Right ventricle myocardium inferior (tissue), 1 donor: Measurements from ENCODE around the gene FAM234A. TPM values are rescaled to one million over a fixed set of nuclear protein-coding genes. Genes with fewer than 3 reads are reported as not detected.
"Not testable (repeated sequence)": the region's sequence is repeated elsewhere in the genome, so short reads cannot be mapped to it uniquely, and the experiment has no call there.

ENCODE experiments used
- ATAC-seq: fragments of 200-7000 bp; cut with Tn5 transposase; one replicate; pipeline ENCODE4 v1.9.1; 2020; ENCODE audit warnings: mild to moderate bottlenecking, moderate library complexity
- DNase-seq: peaks from one replicate; pipeline ENCODE4 v3.0.0; 2021; ENCODE audit errors: missing footprints
- intact Hi-C: fragments of 100-400 bp; cut with DNase I; formaldehyde crosslinking; loops from one replicate; pipeline ENCODE4 v1.11.0; 2022
- long read RNA-seq: library from polyadenylated mRNA; unstranded; transcript quantifications from one replicate; pipeline ENCODE4 v2.0.0, GENCODE V29; 2021
- total RNA-seq: library from RNA; stranded (reverse); fragmentation: NEBNext Ultra II Directional; extraction: Animal tissue kit (Norgen Biotek cat#: 25700); gene quantifications from one replicate; pipeline ENCODE4 v1.2.1, GENCODE V29; 2021
- donor health status: DM: no; HTN: yes; CAD: no; lungs with severe emphysema.

Gene FAM234A
- total RNA-seq, result 144 TPM
- long read RNA-seq, transcript FAM234A-203 (13 exons, 3,213 nt), result major isoform, 62 of 152 reads
- long read RNA-seq, partial matches to known transcripts, result 46 of 152 reads
- long read RNA-seq, other reads (novel, unspliced or antisense), result 44 of 152 reads

GRCh38 chr16:234468-235305 lies at the start of gene FAM234A:
Gene FAM234A, plus strand, starts transcription at chr16:234821. Its CDS starts 19,593 bp downstream, at chr16:254414.
- intact Hi-C loops, result no loop called here

GRCh38 chr16:185213-185612 lies 49.4 kb upstream of the FAM234A start:
- intact Hi-C loops, result no loop called here
- DNase-seq, result no peak
- no peak for ATAC-seq

More at GRCh38 chr16:234468-235305, at the start of gene FAM234A:
- ATAC-seq (peak; percentile 96), DNase-seq (peak; percentile 95)

GRCh38 chr16:185691-186090 lies 48.9 kb upstream of the FAM234A start:
- ATAC-seq (no peak), DNase-seq (no peak)
- intact Hi-C loops, result no loop called here

- DNase-seq, result no peak
- intact Hi-C loops, result no loop called here
These were observed 47.3 kb upstream of the FAM234A start for GRCh38 chr16:187330-187729.

GRCh38 chr16:188674-189073 lies 45.9 kb upstream of the FAM234A start:
- ATAC-seq (no peak), DNase-seq (no peak)
- intact Hi-C loops, result no loop called here

More at GRCh38 chr16:187330-187729, 47.3 kb upstream of the FAM234A start:
- ATAC-seq, result no peak

- no peak for ATAC-seq
- intact Hi-C loops, result no loop called here
- no peak for DNase-seq
These were observed 44.9 kb upstream of the FAM234A start for GRCh38 chr16:189604-190186.

- no peak for DNase-seq
- intact Hi-C loops, result no loop called here
- ATAC-seq, result no peak
These were observed 42.8 kb upstream of the FAM234A start for GRCh38 chr16:191831-192230.

GRCh38 chr16:192686-193085 lies 41.9 kb upstream of the FAM234A start:
- intact Hi-C loops, result no loop called here

GRCh38 chr16:193441-193840 lies 41.2 kb upstream of the FAM234A start:
- ATAC-seq (no peak), DNase-seq (no peak)
- intact Hi-C loops, result no loop called here

More at GRCh38 chr16:192686-193085, 41.9 kb upstream of the FAM234A start:
- ATAC-seq (no peak), DNase-seq (no peak)

GRCh38 chr16:194516-194915 lies 40.1 kb upstream of the FAM234A start:
- ATAC-seq (no peak), DNase-seq (no peak)
- intact Hi-C loops, result no loop called here

GRCh38 chr16:200388-200787 lies 34.2 kb upstream of the FAM234A start:
- intact Hi-C loops, result no loop called here
- no peak for DNase-seq
- ATAC-seq, result no peak

GRCh38 chr16:203246-203645 lies 31.4 kb upstream of the FAM234A start:
- DNase-seq, result no peak
- intact Hi-C loops, result no loop called here
- ATAC-seq, result no peak

GRCh38 chr16:204046-204445 lies 30.6 kb upstream of the FAM234A start:
- ATAC-seq, intact Hi-C loops: not testable (repeated sequence)

GRCh38 chr16:209359-209758 lies 25.3 kb upstream of the FAM234A start:
- ATAC-seq, intact Hi-C loops, DNase-seq: not testable (repeated sequence)

More at GRCh38 chr16:204046-204445, 30.6 kb upstream of the FAM234A start:
- DNase-seq, result not testable (repeated sequence)

- DNase-seq, intact Hi-C loops: not testable (repeated sequence)
- peak; percentile 29 for ATAC-seq
These were observed 22.9 kb upstream of the FAM234A start for GRCh38 chr16:211631-212180.

- intact Hi-C loops, result no loop called here
- ATAC-seq, result peak; percentile 34
- no peak for DNase-seq
These were observed 21.6 kb upstream of the FAM234A start for GRCh38 chr16:212999-213398.

GRCh38 chr16:220021-220420 lies 14.6 kb upstream of the FAM234A start:
- ATAC-seq, result no peak
- DNase-seq, result no peak
- intact Hi-C loops, result no loop called here

- intact Hi-C loops, result loop anchor here (5.0 kb wide), 1 partner anchor 124 kb away; the partner anchor contains the start of gene AXIN1
- DNase-seq (no peak), ATAC-seq (no peak)
These were observed 6.3 kb upstream of the FAM234A start for GRCh38 chr16:228151-228851.
